ENCODE measurements around the gene ADAM33.

The ADAM33 gene

DNA sequence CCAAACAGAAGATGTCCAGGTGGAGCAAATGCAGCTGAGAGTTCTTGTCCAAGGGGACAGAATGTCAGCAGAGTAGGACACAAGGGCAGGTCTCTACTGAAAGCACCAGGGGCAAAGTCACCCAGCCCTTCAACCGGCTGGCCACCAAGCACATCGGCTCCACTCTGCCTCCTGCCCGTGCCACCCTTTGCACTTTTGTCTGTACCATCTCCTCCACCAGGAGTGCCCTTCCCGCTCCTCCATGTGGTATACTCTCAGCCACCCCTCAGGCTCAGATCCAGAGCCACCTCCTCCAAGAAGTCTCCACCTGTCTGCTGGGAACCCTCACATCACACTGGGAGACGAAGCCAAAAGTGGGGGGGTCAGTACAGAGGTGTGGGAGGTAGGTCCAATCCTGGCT, 46.5 kb upstream of the ADAM33 start:
- peaks cover 41% of the 10 kb centered on the region for H3K27me3 ChIP-seq (replicated peaks; ENCODE audit: insufficient read depth, low read length)
- H3K36me3 ChIP-seq (replicated peaks; ENCODE audit: insufficient read depth, low read length) = no peaks in the 10 kb centered on the region
- no peaks in the 10 kb centered on the region for H3K9me3 ChIP-seq (replicated peaks; ENCODE audit: insufficient read depth, low read length)
- H3K9me2 ChIP-seq (replicated peaks; ENCODE audit: insufficient read depth, low read length) = no peaks in the 10 kb centered on the region
- H3K4me2 ChIP-seq (ENCODE audit: low read depth, low read length) = no peak overlapping the region
- no peaks in the 10 kb centered on the region for H3F3A ChIP-seq (ENCODE audit: insufficient read depth, low read length)
- no peak overlapping the region for H2AFZ ChIP-seq (ENCODE audit: low read length)
- TF ChIP-seq EZH2phosphoT487 (IDR thresholded peaks at IDR 0.05; ENCODE audit: low read length) = no peak
- TF ChIP-seq EZH2 (optimal IDR thresholded peaks at IDR 0.05; ENCODE audit: low read depth, low read length) = no peak
- TF ChIP-seq, protein P1, sequence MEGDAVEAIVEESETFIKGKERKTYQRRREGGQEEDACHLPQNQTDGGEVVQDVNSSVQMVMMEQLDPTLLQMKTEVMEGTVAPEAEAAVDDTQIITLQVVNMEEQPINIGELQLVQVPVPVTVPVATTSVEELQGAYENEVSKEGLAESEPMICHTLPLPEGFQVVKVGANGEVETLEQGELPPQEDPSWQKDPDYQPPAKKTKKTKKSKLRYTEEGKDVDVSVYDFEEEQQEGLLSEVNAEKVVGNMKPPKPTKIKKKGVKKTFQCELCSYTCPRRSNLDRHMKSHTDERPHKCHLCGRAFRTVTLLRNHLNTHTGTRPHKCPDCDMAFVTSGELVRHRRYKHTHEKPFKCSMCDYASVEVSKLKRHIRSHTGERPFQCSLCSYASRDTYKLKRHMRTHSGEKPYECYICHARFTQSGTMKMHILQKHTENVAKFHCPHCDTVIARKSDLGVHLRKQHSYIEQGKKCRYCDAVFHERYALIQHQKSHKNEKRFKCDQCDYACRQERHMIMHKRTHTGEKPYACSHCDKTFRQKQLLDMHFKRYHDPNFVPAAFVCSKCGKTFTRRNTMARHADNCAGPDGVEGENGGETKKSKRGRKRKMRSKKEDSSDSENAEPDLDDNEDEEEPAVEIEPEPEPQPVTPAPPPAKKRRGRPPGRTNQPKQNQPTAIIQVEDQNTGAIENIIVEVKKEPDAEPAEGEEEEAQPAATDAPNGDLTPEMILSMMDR (IDR thresholded peaks at IDR 0.05; ENCODE audit: low read length) = no peak
- H3K4me1 ChIP-seq (ENCODE audit: low read length) = no peaks in the 10 kb centered on the region
- H4K20me1 ChIP-seq (ENCODE audit: insufficient read depth, low read length) = no peaks in the 10 kb centered on the region
- no peaks in the 10 kb centered on the region for H3K79me2 ChIP-seq (ENCODE audit: low read length)
- H3K4me3 ChIP-seq (ENCODE audit: low read length) = no peak overlapping the region
- H3K9ac ChIP-seq (ENCODE audit: low read length) = no peak overlapping the region
- DNase-seq = no peak
- H3K27ac ChIP-seq (ENCODE audit: low read length) = no peak overlapping the region

DNA sequence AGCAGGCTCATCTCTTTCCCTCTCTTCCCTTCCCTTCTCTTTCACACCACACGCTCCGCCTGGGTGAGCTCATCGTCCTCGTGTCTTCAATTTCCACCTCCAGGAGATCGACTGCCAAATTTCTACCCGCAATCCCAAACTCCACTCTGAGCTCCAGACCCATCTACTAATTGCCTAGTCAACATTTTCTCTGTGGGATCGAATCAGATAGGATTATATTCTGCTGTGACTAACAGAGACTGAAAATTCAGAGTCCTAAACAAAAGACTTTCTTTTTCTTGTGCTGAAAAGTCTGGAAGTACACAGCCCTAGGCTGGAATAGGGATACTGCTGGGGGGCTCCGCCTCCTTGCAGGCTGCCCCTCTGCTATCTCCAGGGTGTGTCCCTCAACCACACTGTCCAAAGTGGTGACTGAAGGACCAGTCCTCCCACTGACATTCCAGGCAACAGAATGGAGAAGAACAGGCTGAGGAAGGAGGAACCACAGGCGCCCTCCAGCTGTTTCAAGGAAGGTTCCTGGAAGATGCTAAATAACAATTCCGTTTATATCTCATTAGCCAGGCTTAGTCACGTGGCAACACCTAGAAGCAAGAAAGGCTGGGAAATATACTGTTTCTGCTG, 45.7 kb upstream of the ADAM33 start:
- no peak overlapping the region for H3K4me3 ChIP-seq (ENCODE audit: low read length)
- no peak overlapping the region for H2AFZ ChIP-seq (ENCODE audit: low read length)
- H3K79me2 ChIP-seq (ENCODE audit: low read length) = no peaks in the 10 kb centered on the region
- no peak for TF ChIP-seq EZH2phosphoT487 (IDR thresholded peaks at IDR 0.05; ENCODE audit: low read length)
- TF ChIP-seq, protein P1 (IDR thresholded peaks at IDR 0.05; ENCODE audit: low read length) = no peak
- TF ChIP-seq EZH2 (optimal IDR thresholded peaks at IDR 0.05; ENCODE audit: low read depth, low read length) = no peak
- no peak overlapping the region for H3K27ac ChIP-seq (ENCODE audit: low read length)
- no peak overlapping the region for H3K9ac ChIP-seq (ENCODE audit: low read length)
- no peak overlapping the region for H3K4me2 ChIP-seq (ENCODE audit: low read depth, low read length)
- H3K4me1 ChIP-seq (ENCODE audit: low read length) = no peaks in the 10 kb centered on the region
- no peaks in the 10 kb centered on the region for H4K20me1 ChIP-seq (ENCODE audit: insufficient read depth, low read length)
- no peaks in the 10 kb centered on the region for H3K9me2 ChIP-seq (replicated peaks; ENCODE audit: insufficient read depth, low read length)
- H3F3A ChIP-seq (ENCODE audit: insufficient read depth, low read length) = no peaks in the 10 kb centered on the region
- DNase-seq = no peak
- H3K9me3 ChIP-seq (replicated peaks; ENCODE audit: insufficient read depth, low read length) = no peaks in the 10 kb centered on the region
- no peaks in the 10 kb centered on the region for H3K36me3 ChIP-seq (replicated peaks; ENCODE audit: insufficient read depth, low read length)
- H3K27me3 ChIP-seq (replicated peaks; ENCODE audit: insufficient read depth, low read length) = peaks cover 34% of the 10 kb centered on the region

GRCh38 chr20:3724356-3724755, 42.5 kb upstream of the ADAM33 start:
- no peaks in the 10 kb centered on the region for H3F3A ChIP-seq (ENCODE audit: insufficient read depth, low read length)
- H3K4me3 ChIP-seq (ENCODE audit: low read length) = no peak overlapping the region
- no peaks in the 10 kb centered on the region for H3K9me2 ChIP-seq (replicated peaks; ENCODE audit: insufficient read depth, low read length)
- H3K9me3 ChIP-seq (replicated peaks; ENCODE audit: insufficient read depth, low read length) = no peaks in the 10 kb centered on the region
- H3K36me3 ChIP-seq (replicated peaks; ENCODE audit: insufficient read depth, low read length) = no peaks in the 10 kb centered on the region
- H3K27me3 ChIP-seq (replicated peaks; ENCODE audit: insufficient read depth, low read length) = peaks cover 22% of the 10 kb centered on the region
- TF ChIP-seq EZH2phosphoT487 (IDR thresholded peaks at IDR 0.05; ENCODE audit: low read length) = no peak
- no peak for TF ChIP-seq EZH2 (optimal IDR thresholded peaks at IDR 0.05; ENCODE audit: low read depth, low read length)
- TF ChIP-seq, protein P1 (IDR thresholded peaks at IDR 0.05; ENCODE audit: low read length) = no peak
- H3K27ac ChIP-seq (ENCODE audit: low read length) = no peak overlapping the region
- H3K4me2 ChIP-seq (ENCODE audit: low read depth, low read length) = no peak overlapping the region
- peaks cover 13% of the 10 kb centered on the region for H3K4me1 ChIP-seq (ENCODE audit: low read length)
- no peaks in the 10 kb centered on the region for H3K79me2 ChIP-seq (ENCODE audit: low read length)
- H2AFZ ChIP-seq (ENCODE audit: low read length) = no peak overlapping the region
- DNase-seq = no peak
- no peaks in the 10 kb centered on the region for H4K20me1 ChIP-seq (ENCODE audit: insufficient read depth, low read length)
- H3K9ac ChIP-seq (ENCODE audit: low read length) = no peak overlapping the region
